Retinal pigment epithelial cell (primary cell): ENCODE measurements around the gene HNRNPA2B1.
"Not testable (repeated sequence)": the region's sequence is repeated elsewhere in the genome, so short reads cannot be mapped to it uniquely, and the experiment has no call there.

ENCODE experiments used
- DNase-seq: peaks from one replicate; pipeline ENCODE4 v3.0.0-alpha.2; 2010; ENCODE audit warnings: low read depth
- H3K4me3 ChIP-seq: 2 replicates; pipeline ENCODE4 v1.5.1; 2011; ENCODE audit warnings: mild to moderate bottlenecking, low read length, control low read depth, moderate library complexity
- TF ChIP-seq, protein P1 (sequence below): conservative IDR thresholded peaks from 2 replicates; pipeline ENCODE4 v1.5.1; 2011; ENCODE audit warnings: low read depth, low read length, control low read depth, inconsistent platforms

Gene HNRNPA2B1

DNA sequence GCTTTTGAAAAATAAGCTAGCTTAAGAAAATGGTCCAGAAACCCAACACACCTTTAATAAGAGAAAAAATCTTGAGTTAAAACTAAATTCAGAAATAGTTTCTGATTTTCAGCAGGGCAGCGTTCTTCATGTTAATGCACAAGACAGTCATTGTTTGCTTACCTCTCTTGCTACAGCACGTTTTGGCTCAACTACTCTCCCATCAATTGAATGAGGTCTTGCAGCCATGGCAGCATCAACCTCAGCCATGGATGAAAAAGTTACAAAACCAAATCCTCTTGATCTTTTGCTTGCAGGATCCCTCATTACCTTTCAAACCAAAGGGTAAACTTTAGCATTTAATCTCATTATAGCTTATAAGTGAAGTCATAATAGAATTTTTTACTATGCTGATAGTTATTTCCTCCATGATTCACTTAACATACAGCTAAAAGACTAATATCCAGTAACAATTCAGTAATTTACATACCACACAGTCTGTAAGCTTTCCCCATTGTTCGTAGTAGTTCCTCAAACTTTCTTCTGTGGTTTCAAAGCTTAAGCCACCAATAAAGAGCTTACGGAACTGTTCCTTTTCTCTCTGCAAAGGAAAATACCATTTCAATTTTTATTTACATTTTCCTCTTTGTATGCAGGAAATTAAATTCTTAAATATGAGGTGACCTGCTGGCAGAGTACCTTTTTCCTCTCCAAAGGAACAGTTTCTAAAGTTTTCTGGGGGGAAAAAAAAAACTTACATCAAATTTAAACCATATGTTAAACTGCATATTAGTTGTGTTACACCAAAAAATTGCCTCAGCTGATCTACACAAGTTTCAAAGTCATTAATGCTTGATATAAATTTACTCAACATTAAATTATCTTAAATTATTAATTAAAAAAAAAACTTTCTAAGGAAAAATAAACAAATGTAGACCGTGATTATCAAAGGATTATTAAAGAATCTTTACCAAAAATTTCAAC, 3.1 kb downstream of the HNRNPA2B1 start:
- H3K4me3 ChIP-seq = peak overlapping the region; percentile 99
- TF ChIP-seq, protein P1, sequence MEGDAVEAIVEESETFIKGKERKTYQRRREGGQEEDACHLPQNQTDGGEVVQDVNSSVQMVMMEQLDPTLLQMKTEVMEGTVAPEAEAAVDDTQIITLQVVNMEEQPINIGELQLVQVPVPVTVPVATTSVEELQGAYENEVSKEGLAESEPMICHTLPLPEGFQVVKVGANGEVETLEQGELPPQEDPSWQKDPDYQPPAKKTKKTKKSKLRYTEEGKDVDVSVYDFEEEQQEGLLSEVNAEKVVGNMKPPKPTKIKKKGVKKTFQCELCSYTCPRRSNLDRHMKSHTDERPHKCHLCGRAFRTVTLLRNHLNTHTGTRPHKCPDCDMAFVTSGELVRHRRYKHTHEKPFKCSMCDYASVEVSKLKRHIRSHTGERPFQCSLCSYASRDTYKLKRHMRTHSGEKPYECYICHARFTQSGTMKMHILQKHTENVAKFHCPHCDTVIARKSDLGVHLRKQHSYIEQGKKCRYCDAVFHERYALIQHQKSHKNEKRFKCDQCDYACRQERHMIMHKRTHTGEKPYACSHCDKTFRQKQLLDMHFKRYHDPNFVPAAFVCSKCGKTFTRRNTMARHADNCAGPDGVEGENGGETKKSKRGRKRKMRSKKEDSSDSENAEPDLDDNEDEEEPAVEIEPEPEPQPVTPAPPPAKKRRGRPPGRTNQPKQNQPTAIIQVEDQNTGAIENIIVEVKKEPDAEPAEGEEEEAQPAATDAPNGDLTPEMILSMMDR = no peak
- peak; percentile 19 for DNase-seq

DNA sequence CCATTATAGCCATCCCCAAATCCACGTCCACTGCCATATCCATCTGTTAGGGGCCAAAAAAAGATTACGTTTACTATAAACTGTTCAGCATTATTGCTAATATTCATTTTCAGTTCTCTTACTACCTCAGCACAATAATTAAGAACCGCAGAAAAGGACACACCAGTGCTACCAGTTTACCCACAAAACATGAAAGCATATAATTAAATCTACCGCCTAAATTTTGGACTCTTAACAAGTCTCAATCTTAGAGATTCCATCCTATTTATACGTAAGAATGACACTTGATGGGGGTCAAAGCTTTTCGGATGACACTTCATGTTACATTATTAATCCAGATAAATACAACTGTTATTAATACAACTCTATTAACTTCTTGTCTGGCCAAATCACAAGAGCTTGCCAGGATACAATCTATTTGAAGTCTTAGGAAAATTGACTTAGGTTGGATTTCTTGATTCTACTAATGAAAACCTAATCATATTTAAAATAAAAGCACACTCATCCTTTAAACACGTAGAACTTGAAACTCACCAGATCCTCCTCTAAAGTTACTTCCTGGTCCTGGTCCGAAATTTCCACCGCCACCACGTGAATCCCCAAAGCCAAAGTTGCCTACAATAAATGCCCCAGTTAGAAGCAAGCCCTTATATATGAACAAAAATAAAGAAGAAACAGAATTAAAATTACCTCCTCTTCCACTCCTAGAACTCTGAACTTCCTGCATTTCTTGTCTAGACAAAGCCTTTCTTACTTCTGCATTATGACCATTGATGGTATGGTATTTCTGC, 4.5 kb downstream of the HNRNPA2B1 start:
- H3K4me3 ChIP-seq = peak overlapping the region; percentile 99

DNA sequence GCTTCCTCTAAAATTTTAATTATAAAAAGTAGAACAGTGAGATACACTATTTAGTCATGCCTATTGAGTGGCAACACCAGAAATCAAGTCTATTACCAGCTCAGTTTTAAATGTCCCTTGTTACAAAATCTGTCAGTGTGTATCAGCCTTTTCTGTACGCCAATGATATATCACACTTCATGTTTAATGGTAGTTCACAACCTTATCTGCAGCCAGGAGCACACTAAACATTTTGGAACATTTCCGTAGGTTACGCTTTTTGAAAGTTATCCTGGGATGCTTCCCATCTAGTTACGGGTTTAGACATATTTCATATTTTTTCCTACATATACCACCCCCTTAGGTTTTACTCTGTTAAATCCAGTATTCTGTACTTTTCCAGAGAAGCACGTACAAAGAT, 5.4 kb downstream of the HNRNPA2B1 start:
- TF ChIP-seq, protein P1 = no peak
- DNase-seq = no peak
- no peak overlapping the region for H3K4me3 ChIP-seq

More for the DNA sequence above, 4.5 kb downstream of the HNRNPA2B1 start:
- DNase-seq = no peak
- TF ChIP-seq, protein P1 = no peak

DNA sequence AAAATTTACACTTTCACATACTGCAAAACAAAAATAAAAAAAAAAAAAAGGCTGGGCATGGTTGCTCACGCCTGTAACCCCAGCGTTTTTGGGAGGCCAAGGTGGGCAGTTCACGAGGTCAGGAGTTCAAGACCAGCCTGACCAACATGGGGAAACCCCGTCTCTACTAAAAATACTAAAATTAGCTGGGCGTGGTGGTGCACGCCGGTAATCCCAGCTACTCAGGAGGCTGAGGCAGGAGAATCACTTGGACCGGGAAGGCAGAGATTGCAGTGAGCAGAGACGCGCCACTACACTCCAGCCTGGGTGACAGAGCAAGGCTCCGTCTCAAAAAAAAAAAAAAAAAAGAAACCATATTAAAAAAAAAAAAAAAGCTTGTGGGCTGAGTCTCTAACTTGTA, 5.8 kb downstream of the HNRNPA2B1 start:
- DNase-seq, H3K4me3 ChIP-seq: not testable (repeated sequence)

DNA sequence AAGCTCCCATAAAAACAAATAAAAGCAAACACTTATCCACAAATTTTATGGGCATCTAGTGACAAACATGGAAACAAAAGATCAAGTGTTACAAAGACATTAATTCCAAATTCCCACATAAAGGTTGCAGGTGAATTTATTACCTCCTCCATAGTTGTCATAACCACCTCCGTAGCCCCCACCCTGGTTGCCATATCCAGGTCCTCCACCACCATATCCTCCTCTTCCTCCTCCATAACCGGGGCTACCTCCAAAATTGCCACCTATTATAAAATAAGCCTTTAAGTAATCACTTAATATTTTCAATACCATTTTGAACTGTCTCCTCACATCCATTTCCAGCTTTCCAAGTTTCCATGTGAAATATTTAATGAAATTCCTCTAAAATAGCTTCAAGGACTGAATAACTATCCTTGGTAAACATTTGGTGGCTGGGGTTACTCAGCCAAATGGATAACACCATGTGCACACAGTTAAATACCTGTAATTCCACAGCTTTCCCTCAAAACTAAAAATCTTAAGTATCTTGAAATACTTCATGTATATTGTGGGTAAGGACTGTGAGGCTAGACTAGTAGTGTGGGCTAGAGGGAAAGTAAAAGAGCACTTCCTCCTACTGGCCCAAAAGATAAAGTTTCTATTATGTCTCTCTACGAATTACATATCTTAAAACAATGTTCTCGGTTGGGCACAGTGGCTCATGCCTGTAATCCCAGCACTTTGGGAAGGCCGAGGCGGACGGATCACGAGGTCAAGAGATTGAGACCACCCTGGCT, 6.9 kb downstream of the HNRNPA2B1 start:
- TF ChIP-seq, protein P1 = no peak
- DNase-seq = no peak
- no peak overlapping the region for H3K4me3 ChIP-seq

DNA sequence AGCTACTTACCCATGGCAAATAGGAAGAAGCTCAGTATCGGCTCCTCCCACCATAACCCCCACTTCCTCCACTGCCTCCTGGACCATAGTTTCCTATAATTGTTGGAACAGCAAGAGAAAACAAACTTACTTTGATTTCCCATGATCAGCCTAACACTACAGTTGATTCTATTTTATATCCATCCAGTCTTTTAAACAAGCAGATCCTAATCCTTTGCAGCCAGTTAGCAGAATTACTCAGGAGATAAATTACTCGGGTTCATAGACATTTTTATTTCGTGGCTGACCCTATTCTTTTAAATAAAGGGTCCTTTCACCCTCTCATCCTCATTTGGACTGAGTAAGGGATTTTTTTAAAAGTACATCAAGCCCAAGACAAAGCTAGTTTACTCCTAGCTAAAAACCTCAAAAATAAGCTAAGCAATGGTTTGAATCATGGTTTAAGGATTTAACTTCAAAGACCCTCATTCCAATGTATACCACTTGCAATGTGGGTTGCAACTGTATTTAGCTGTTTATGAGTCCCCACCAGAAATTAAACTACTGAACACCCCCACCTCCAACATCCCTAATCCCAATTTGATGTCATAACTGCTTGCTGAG, 8.0 kb downstream of the HNRNPA2B1 start:
- H3K4me3 ChIP-seq = no peak overlapping the region
- DNase-seq = no peak
- TF ChIP-seq, protein P1 = no peak
